Subcutaneous adipose tissue (tissue), 4 donors: ENCODE data around the gene MRPL44. TPM values are rescaled to one million over a fixed set of nuclear protein-coding genes. Genes with fewer than 3 reads are reported as not detected.

Experiments used
- total RNA-seq, 4 donors: library from RNA; depleted of rRNA; stranded (reverse); fragments of >200 nt; gene quantifications; one replicate each; pipeline ENCODE4 v1.1.0, GENCODE V29; 2016
- TF ChIP-seq, protein P1 (sequence below): fragments of 450-650 bp; IDR thresholded peaks from one replicate; pipeline ENCODE4 v1.5.1; 2016; ENCODE audit warnings: low read depth, mild to moderate bottlenecking, control low read depth, antibody characterized with exemption, moderate library complexity

Gene MRPL44
- total RNA-seq, 4 donors from 2014 or later = 21.8 to 30.4 (median 22.6) TPM

DNA sequence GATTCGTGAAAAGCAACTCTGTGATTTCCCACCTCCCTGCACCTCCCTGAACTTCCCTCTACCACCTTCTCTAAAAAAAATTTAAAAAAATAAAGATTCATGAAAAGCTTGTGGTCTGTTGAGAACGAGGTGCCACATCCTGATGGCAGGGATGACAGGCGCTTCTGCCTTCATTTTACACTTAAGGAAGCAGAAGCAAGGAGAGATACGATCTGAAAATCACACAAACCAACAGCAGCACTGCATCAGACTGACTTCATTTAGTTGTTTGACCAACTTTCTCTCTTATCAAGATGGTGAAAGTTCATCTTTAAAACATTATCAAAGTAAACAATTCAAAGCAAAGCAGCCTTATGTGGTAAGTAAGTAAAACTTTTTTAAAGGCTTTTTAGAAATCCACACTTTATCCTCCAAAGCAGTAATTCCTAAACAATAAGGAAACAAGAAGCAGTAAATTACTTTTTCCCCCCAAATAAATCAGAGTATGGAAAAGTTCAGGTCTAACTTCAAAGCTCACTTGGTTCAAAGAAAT lies 27.6 kb upstream of the MRPL44 start:
- TF ChIP-seq, protein P1, sequence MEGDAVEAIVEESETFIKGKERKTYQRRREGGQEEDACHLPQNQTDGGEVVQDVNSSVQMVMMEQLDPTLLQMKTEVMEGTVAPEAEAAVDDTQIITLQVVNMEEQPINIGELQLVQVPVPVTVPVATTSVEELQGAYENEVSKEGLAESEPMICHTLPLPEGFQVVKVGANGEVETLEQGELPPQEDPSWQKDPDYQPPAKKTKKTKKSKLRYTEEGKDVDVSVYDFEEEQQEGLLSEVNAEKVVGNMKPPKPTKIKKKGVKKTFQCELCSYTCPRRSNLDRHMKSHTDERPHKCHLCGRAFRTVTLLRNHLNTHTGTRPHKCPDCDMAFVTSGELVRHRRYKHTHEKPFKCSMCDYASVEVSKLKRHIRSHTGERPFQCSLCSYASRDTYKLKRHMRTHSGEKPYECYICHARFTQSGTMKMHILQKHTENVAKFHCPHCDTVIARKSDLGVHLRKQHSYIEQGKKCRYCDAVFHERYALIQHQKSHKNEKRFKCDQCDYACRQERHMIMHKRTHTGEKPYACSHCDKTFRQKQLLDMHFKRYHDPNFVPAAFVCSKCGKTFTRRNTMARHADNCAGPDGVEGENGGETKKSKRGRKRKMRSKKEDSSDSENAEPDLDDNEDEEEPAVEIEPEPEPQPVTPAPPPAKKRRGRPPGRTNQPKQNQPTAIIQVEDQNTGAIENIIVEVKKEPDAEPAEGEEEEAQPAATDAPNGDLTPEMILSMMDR = no peak

DNA sequence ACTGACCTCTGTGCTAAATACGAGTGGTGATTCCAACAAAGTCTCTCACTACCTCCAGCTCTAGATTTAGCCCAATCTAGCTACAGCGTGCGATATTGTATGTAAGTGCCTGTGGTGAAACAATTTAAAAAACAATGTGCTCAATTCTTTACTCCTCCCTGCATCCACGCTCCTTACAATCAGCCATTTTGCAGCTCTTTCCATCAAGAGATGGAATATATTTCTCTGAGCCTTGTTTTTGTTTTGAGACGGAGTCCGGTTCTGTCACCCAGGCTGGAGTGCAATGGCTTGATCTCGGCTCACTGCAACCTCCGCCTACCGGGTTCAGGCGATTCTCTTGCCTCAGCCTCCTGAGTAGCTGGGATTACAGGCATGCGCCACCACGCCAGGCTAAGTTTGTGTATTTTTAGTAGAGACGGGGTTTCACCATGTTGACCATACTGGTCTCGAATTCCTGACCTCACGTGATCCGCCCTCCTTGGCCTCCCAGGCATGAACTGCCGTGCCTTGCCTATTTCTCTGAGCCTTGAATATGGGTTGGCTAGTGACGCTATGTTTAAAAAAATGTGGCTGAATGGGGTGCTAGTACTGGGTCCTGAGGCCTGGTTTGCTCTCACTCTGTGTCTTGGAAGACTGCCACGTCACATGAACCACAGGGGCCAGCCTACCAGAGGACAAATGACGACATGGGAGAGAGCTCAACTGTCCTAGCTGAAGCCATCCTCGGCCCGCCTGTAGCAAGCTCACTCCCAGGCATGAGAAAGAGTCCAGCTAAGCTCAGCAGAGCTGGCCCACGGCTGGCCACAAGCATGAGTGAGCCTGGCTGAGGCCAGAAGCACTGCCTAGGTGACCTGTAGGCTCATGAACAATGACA lies 26.9 kb upstream of the MRPL44 start:
- TF ChIP-seq, protein P1 = no peak

DNA sequence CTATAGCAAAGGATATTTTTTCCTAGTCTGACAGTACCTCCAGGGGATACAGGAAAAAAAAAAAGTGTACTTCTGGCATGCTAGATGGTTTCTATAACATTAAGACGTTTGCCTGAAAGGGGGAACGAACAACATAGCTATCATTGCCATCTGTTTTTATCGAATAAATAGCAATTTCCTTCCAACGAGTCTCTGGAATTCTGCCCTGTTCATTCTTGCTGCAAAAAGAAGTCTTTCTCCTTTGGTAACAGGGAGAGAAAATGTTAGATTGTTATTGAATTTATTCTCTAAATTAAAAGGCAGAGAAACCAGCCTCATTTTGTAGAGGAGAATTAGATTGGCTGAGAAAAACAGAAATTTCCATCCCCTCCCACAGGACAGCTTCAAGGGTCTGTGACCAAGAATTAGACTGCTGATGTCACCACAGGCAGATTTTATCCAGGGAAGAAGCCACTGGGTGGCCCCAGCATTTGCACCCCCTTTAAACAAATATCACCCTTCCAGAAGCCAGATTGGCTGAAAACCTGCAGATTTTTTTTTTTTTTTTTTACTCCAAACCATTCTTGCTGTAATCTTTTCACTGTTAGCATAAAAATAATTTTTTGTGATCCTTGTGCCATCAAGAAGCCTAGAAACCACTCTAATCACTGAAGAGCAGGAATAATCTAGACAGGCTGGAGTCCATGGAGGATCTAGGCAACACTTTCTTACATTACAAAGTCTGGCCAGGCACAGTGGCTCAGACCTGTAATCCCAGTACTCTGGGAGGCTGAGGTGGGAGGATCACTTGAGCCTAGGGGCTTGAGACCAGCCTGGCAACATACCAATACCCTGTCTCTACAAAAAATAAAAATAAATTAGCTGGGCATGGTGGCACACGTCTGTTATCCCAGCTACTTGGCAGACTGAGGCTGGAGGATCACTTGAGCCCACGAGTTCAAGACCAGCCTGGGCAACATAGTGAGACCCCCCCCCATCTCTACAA lies 24.2 kb upstream of the MRPL44 start:
- TF ChIP-seq, protein P1 = no peak

DNA sequence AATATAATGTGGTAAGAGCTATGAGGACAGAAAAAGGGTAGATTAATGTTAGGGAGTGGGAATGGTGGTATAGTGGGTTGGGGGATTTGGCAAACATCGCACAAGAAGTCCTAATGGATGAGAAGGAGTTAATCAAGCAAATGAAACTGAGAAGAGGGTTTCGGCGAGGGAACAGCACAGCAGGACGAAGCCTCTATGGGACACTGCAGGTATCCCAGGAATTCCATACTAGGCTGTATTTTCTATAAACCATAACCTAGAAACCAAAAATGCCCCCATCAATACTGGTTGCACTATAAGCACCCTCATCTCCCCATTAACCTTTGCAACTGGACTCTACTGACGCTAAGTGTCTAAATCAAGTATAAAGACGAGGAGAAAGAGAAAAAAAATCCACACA lies 22.4 kb upstream of the MRPL44 start:
- TF ChIP-seq, protein P1 = no peak

DNA sequence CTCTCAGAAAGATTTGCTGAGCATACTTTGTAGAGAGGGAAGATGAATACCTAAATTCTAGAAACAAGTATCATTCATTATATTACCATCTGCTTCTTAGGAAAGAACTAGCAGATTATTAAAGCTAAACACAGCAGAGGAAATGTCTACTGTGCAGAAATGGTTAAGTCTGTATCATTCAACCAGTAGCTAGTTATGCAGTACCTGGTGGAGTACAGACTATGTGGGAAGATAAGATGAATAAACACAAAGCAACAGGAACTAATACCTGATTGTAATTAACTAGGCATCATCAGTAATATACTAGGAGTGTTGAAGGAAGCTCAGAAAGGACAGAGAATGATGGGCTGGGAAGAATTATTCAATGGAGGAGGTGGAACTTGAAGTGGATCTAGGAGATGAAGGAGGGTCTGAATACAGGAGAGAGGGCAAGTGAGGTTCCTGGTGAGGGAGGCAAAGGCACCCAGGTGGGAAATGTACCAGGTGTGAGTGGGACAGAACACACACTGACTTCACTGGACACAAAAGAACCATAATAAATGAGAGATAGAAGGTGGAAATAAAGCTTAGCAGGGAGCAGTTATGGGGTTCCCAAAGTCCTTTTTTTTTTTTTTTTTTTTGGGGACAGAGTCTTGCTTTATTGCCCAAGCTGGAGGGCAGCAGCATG lies 21.7 kb upstream of the MRPL44 start:
- TF ChIP-seq, protein P1 = no peak

DNA sequence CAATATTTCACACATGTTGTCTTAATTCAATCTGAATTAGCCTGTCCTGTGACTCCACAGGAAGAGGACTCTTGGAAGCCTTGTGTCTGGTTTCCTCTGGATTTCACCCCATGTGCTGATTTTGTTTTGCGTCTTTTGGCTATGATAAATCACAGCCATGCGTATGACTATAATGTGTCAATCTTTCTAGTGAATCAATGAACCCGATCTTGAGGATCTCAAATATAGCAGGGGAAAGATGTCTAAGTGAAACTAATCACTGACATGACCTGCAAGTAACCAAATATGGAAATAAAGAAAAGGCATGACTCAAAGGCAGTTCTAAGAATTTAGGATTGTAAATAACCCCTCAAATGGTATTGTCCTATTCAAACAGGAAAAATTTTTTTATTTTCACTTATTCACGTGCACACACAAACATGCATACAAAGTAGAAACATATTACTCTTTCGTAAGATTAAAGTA lies 20.4 kb upstream of the MRPL44 start:
- TF ChIP-seq, protein P1 = no peak
